OCI-LY7 (cell line): ENCODE measurements around the gene C9. TPM values are rescaled to one million over a fixed set of nuclear protein-coding genes. Genes with fewer than 3 reads are reported as not detected.

Experiments
- BruUV-seq: library from RNA; stranded (reverse); fragments of 400-500 nt; replicated peaks from 2 replicates; lab custom pipeline; 2021; lab: Mats Ljungman, UMichigan
- CTCF ChIA-PET: fragments of 300-600 bp; sonication (Branson Sonifier 250); formaldehyde crosslinking; loops from one replicate; lab custom pipeline; 2022; ENCODE audit warnings: antibody characterized with exemption; ENCODE audit not compliant: unreplicated experiment; lab: Charles Lee
- POLR2A ChIA-PET: fragments of 300-600 bp; sonication (Branson Sonifier 250); formaldehyde crosslinking; loops from one replicate; lab custom pipeline; 2022; ENCODE audit warnings: antibody characterized with exemption; lab: Charles Lee
- DNase-seq: peaks from one replicate; pipeline ENCODE4 v3.0.0-alpha.2; 2015; ENCODE audit warnings: low spot score
- H2AFZ ChIP-seq: fragments of 200-600 bp; sonication (generic), shearing (Covaris generic); 2 replicates; pipeline ENCODE4 v1.6.1; 2014; ENCODE audit warnings: mild to moderate bottlenecking, antibody characterized with exemption, low read length, moderate library complexity
- H3K27ac ChIP-seq: fragments of 200-600 bp; sonication (generic); 2 replicates; pipeline ENCODE4 v1.5.1; 2014; ENCODE audit warnings: mixed run types, low read depth, mild to moderate bottlenecking, moderate library complexity, low read length, inconsistent platforms; ENCODE audit not compliant: poor library complexity, severe bottlenecking
- H3K36me3 ChIP-seq: fragments of 200-600 bp; sonication (generic); 2 replicates; pipeline ENCODE4 v1.6.1; 2014; ENCODE audit warnings: mild to moderate bottlenecking, antibody characterized with exemption, low read length, moderate library complexity, mixed read lengths; ENCODE audit not compliant: insufficient read depth
- H3K4me1 ChIP-seq: fragments of 200-600 bp; sonication (generic); 2 replicates; pipeline ENCODE4 v1.5.1; 2014; ENCODE audit warnings: mild to moderate bottlenecking, low read length; ENCODE audit not compliant: insufficient read depth, poor library complexity, severe bottlenecking
- H3K4me2 ChIP-seq: fragments of 200-600 bp; sonication (generic); 2 replicates; pipeline ENCODE4 v1.6.1; 2014; ENCODE audit warnings: mild to moderate bottlenecking, low read length
- H3K4me3 ChIP-seq: fragments of 200-600 bp; sonication (generic); 2 replicates; pipeline ENCODE4 v1.5.1; 2014; ENCODE audit warnings: mild to moderate bottlenecking, low read depth, low read length; ENCODE audit not compliant: poor library complexity, severe bottlenecking
- H3K79me2 ChIP-seq: fragments of 200-600 bp; sonication (generic); 2 replicates; pipeline ENCODE4 v1.6.1; 2016; ENCODE audit warnings: low read depth, mild to moderate bottlenecking, low read length, moderate library complexity, mixed read lengths; ENCODE audit not compliant: insufficient read depth
- H3K9me2 ChIP-seq: fragments of 200-600 bp; sonication (generic); 2 replicates; pipeline ENCODE4 v1.6.1; 2016; ENCODE audit warnings: mild to moderate bottlenecking, low read length, mixed read lengths; ENCODE audit not compliant: insufficient read depth
- H3K9me3 ChIP-seq: fragments of 200-600 bp; sonication (generic); 2 replicates; pipeline ENCODE4 v1.6.1; 2014; ENCODE audit warnings: mild to moderate bottlenecking, mixed run types, low read length, mixed read lengths
- H4K20me1 ChIP-seq: fragments of 200-600 bp; sonication (generic); 2 replicates; pipeline ENCODE4 v1.6.1; 2014; ENCODE audit warnings: mild to moderate bottlenecking, antibody characterized with exemption, low read length, moderate library complexity, mixed read lengths; ENCODE audit not compliant: insufficient read depth
- CTCF ChIP-seq: fragments of 200-600 bp; sonication (generic); conservative IDR thresholded peaks from 2 replicates; pipeline ENCODE4 v1.5.1; 2014; ENCODE audit warnings: mild to moderate bottlenecking, antibody characterized with exemption, low read length, moderate library complexity, mixed read lengths
- EZH2phosphoT487 ChIP-seq: fragments of 200-600 bp; sonication (generic); IDR thresholded peaks from 2 replicates; pipeline ENCODE4 v1.6.1; 2018; ENCODE audit warnings: low read depth, borderline replicate concordance, mild to moderate bottlenecking, mixed run types, antibody characterized with exemption, low read length, moderate library complexity, mixed read lengths
- intact Hi-C: fragments of 100-400 bp; cut with micrococcal nuclease; formaldehyde crosslinking; loops from one replicate; pipeline ENCODE4 v1.10.0; 2022; ENCODE audit not compliant: unreplicated experiment
- total RNA-seq, 2 experiments: library from RNA; depleted of rRNA in 1 of 2; stranded (reverse); fragments of >200 nt in 1 of 2; shearing (Covaris generic) in 1 of 2; gene quantifications; 2 replicates each; pipeline ENCODE4 v1.2.3, GENCODE V29; 2014 to 2022

C9 gene
- total RNA-seq, 2 experiments from 2014 or later = not detected

GRCh38 chr5:39355324-39355723 is 9.0 kb downstream of the C9 start:
- no peaks in the 10 kb centered on the region for H3K4me1 ChIP-seq
- POLR2A ChIA-PET = interaction anchor here (1.7 to 1.8 kb wide), 2 partner anchors 11 to 16 kb away, joined by 4 to 5 read pairs; no protein-coding TSS in a partner anchor
- no peaks in the 10 kb centered on the region for H3K9me3 ChIP-seq
- CTCF ChIA-PET = no interaction called here
- H3K9me2 ChIP-seq = no peaks in the 10 kb centered on the region
- TF ChIP-seq CTCF = no peak
- no peak for TF ChIP-seq EZH2phosphoT487
- H3K4me3 ChIP-seq = no peak overlapping the region
- intact Hi-C loops = no loop called here
- H3K27ac ChIP-seq = no peak overlapping the region
- H4K20me1 ChIP-seq = no peaks in the 10 kb centered on the region
- no peaks in the 10 kb centered on the region for H3K79me2 ChIP-seq
- H2AFZ ChIP-seq = no peak overlapping the region
- DNase-seq = no peak
- H3K36me3 ChIP-seq = no peaks in the 10 kb centered on the region
- H3K4me2 ChIP-seq = no peak overlapping the region
- BruUV-seq = no TSS peak

DNA sequence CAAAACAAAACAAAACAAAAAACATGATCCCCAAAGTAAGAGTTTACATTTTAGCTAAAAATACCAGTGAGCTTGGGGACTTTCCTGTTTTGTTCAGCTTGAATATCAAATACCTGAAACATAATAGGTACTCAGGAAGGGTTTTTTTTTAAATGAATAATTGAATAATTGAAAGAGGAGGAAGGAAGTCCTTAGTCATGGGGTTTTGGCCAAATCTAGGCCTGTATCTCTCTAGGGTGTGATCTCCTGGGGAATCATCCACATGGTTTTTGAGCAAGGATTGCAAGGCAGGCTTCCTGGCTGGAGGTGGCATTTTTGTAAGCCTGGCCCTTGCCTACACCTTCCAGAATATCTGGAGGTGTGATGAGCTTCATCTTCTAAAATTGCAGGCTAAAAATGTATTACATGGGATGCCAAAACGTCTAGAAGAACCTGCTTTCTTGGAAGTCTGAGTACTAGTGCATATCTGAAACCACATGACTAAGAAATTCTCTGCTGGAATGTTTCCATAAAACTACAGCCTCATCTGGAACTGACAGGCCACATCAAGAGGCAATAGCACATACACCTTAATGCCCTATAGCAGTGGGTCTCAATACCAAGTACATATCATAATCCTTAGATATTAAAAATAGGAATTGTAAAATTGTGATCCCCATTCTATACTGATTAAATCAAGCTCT is 10.4 kb downstream of the C9 start:
- Histone ChIP-seq H4K20me1 (no peaks in the 10 kb centered on the region), H3K4me3 (no peak overlapping the region), H3K9me3 (no peaks in the 10 kb centered on the region), H3K9me2 (no peaks in the 10 kb centered on the region), H3K4me2 (no peak overlapping the region), H2AFZ (no peak overlapping the region), H3K79me2 (no peaks in the 10 kb centered on the region), H3K4me1 (no peaks in the 10 kb centered on the region), H3K27ac (no peak overlapping the region), H3K36me3 (no peaks in the 10 kb centered on the region)
- BruUV-seq = no TSS peak
- DNase-seq = no peak
- intact Hi-C loops = no loop called here
- POLR2A ChIA-PET = interaction anchor here (0.7 to 0.8 kb wide), 2 partner anchors 17 to 69 kb away, joined by 3 read pairs; no protein-coding TSS in a partner anchor
- TF ChIP-seq CTCF (no peak), EZH2phosphoT487 (no peak)
- CTCF ChIA-PET = no interaction called here

GRCh38 chr5:39352951-39353350 is 11.3 kb downstream of the C9 start:
- no peak overlapping the region for H2AFZ ChIP-seq
- no peaks in the 10 kb centered on the region for H3K36me3 ChIP-seq
- no TSS peak for BruUV-seq
- H3K79me2 ChIP-seq = no peaks in the 10 kb centered on the region
- TF ChIP-seq CTCF = no peak
- TF ChIP-seq EZH2phosphoT487 = no peak
- H3K27ac ChIP-seq = no peak overlapping the region
- H3K4me3 ChIP-seq = no peak overlapping the region
- no peaks in the 10 kb centered on the region for H4K20me1 ChIP-seq
- H3K9me3 ChIP-seq = no peaks in the 10 kb centered on the region
- ChIA-PET POLR2A (no interaction called here), CTCF (no interaction called here)
- intact Hi-C loops = no loop called here
- DNase-seq = no peak
- no peaks in the 10 kb centered on the region for H3K4me1 ChIP-seq
- no peaks in the 10 kb centered on the region for H3K9me2 ChIP-seq
- H3K4me2 ChIP-seq = no peak overlapping the region
